ENCODE results near the gene SEL1L. TPM values are rescaled to one million over a fixed set of nuclear protein-coding genes. Genes with fewer than 3 reads are reported as not detected.

SEL1L gene
- total and polyA plus RNA-seq, 9 donors, result 15.6 to 68.2 (median 44.4) TPM

- Histone ChIP-seq H3K36me3 (no peaks in the 10 kb centered on the region), H3K9me3 (no peaks in the 10 kb centered on the region), H3K27ac (peak overlapping the region in 1 of 2 donors; percentile 5), H3K4me1 (ENCODE audit: insufficient read depth) (peaks cover 4% of the 10 kb centered on the region), H3K27me3 (no peaks in the 10 kb centered on the region), H3K4me3 (no peak overlapping the region)
- WGBS, 3 donors, result 91 to 94% (median 93%) methylated on average over 8 of the region's 8 CpGs
- no peak for DNase-seq
- intact Hi-C loops (cut with DNase I), result no loop called here
- TF ChIP-seq EP300 (IDR thresholded peaks at IDR 0.05) (no peak), POLR2A (IDR thresholded peaks at IDR 0.05) (no peak)
- TF ChIP-seq, protein P1, sequence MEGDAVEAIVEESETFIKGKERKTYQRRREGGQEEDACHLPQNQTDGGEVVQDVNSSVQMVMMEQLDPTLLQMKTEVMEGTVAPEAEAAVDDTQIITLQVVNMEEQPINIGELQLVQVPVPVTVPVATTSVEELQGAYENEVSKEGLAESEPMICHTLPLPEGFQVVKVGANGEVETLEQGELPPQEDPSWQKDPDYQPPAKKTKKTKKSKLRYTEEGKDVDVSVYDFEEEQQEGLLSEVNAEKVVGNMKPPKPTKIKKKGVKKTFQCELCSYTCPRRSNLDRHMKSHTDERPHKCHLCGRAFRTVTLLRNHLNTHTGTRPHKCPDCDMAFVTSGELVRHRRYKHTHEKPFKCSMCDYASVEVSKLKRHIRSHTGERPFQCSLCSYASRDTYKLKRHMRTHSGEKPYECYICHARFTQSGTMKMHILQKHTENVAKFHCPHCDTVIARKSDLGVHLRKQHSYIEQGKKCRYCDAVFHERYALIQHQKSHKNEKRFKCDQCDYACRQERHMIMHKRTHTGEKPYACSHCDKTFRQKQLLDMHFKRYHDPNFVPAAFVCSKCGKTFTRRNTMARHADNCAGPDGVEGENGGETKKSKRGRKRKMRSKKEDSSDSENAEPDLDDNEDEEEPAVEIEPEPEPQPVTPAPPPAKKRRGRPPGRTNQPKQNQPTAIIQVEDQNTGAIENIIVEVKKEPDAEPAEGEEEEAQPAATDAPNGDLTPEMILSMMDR (IDR thresholded peaks at IDR 0.05), result no peak
Observed at GRCh38 chr14:81534510-81535074, 939 bp upstream of the SEL1L start.

GRCh38 chr14:81533212-81533535 is 479 bp downstream of the SEL1L start:
- intact Hi-C loops (cut with DNase I), result no loop called here
- H3K9me3 ChIP-seq, result no peaks in the 10 kb centered on the region
- peaks cover 4% of the 10 kb centered on the region for H3K4me1 ChIP-seq (ENCODE audit: insufficient read depth)
- 0 to 1% (median 1%) methylated on average over 10 of the region's 10 CpGs for WGBS, 3 donors
- H3K27me3 ChIP-seq, result no peaks in the 10 kb centered on the region
- peak overlapping the region in 1 of 2 donors; percentile 59 for H3K27ac ChIP-seq
- no peak for DNase-seq
- H3K36me3 ChIP-seq, result no peaks in the 10 kb centered on the region
- H3K4me3 ChIP-seq, result peak overlapping the region; percentile 96
- TF ChIP-seq EP300 (IDR thresholded peaks at IDR 0.05) (no peak), POLR2A (IDR thresholded peaks at IDR 0.05) (no peak)
- TF ChIP-seq, protein P1 (IDR thresholded peaks at IDR 0.05), result no peak

- Histone ChIP-seq H3K27me3 (no peaks in the 10 kb centered on the region), H3K36me3 (no peaks in the 10 kb centered on the region), H3K9me3 (no peaks in the 10 kb centered on the region), H3K27ac (no peak overlapping the region), H3K4me1 (ENCODE audit: insufficient read depth) (peaks cover 2% of the 10 kb centered on the region), H3K4me3 (no peak overlapping the region)
- 57 to 61% (median 58%) methylated on average over 2 of the region's 2 CpGs for WGBS, 3 donors
- TF ChIP-seq EP300 (IDR thresholded peaks at IDR 0.05) (no peak), POLR2A (IDR thresholded peaks at IDR 0.05) (no peak)
- TF ChIP-seq, protein P1 (IDR thresholded peaks at IDR 0.05), result no peak
- no peak for DNase-seq
- intact Hi-C loops (cut with DNase I), result no loop called here
Observed at GRCh38 chr14:81529391-81529790, 4.3 kb downstream of the SEL1L start.

DNA sequence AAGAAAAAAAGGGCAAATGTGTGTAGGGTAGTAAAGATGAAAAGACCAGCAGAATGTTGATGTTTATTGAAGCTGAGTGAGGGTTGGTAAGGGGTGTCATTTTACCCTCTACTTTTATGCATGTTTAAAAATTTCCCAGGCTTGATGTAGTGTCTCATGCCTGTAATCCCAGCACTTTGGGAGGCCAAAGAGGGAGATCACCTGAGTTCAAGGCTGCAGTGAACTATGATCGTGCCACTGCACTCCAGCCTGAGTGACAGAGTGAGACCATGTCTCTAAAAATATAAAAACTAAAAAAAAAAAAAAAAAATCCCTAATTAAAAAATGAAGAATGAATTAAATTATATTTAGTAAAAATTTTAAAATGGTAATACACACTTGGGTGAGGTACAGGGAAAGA is 8.5 kb downstream of the SEL1L start:
- Histone ChIP-seq H3K4me3 (no peak overlapping the region), H3K36me3 (no peaks in the 10 kb centered on the region), H3K4me1 (ENCODE audit: insufficient read depth) (no peaks in the 10 kb centered on the region), H3K27ac (no peak overlapping the region), H3K9me3 (no peaks in the 10 kb centered on the region), H3K27me3 (no peaks in the 10 kb centered on the region)
- intact Hi-C loops (cut with DNase I), result no loop called here
- WGBS, 3 donors, result 49 to 79% (median 61%) methylated on average over 1 of the region's 1 CpG
- no peak for DNase-seq
- TF ChIP-seq, protein P1 (IDR thresholded peaks at IDR 0.05), result no peak
- TF ChIP-seq POLR2A (IDR thresholded peaks at IDR 0.05), result no peak
- TF ChIP-seq EP300 (IDR thresholded peaks at IDR 0.05), result no peak

All from ovary (tissue), 9 donors.